ENCODE results near the gene SLC11A2. TPM values are rescaled to one million over a fixed set of nuclear protein-coding genes. Genes with fewer than 3 reads are reported as not detected.

Gene SLC11A2
- total and polyA plus RNA-seq, 2 of the 13 experiments (the other 11 are each of a cell fraction or from before 2014, with no cell fraction given): 71.7 to 77.0 TPM

DNA sequence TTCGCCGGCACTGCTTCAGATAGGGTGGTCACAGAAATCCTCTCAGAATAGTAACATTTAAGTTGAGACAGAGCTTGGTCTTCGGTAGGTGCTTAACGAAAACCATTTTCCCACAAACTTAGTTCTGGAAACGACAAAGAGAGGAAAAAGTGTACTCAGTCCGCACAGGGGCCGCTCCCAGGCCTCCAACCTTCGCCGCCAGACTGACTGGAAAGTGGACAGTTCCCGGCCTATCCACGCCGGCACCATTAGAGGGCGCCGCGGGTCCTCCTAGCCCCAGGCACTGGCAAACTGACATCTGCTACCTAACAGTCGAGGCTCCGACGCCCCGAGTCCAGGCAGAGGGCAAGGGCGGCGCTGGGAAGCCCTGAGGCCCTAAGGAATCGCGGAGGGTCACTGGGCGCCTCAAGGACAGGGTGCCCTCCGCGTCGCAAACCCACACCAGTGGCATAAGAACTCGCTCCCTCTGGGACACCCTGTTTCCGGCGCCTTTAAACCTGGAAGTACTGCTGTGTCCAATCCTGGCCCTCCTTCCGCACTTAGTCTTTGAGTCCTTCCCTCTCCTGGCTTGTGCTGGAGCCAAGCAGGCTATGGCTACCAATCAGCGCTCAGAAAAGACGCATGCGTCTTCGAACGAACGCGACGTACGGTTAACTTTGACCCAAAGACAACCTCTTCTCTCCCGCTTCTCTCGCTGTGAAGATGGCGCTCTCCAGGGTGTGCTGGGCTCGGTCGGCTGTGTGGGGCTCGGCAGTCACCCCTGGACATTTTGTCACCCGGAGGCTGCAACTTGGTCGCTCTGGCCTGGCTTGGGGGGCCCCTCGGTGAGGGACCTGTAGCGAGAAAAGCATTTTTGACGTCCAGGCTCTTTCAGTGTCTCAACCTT, 21.7 kb upstream of the SLC11A2 start, which contains the start of gene LETMD1 (continued):
- TF ChIP-seq, protein P1, sequence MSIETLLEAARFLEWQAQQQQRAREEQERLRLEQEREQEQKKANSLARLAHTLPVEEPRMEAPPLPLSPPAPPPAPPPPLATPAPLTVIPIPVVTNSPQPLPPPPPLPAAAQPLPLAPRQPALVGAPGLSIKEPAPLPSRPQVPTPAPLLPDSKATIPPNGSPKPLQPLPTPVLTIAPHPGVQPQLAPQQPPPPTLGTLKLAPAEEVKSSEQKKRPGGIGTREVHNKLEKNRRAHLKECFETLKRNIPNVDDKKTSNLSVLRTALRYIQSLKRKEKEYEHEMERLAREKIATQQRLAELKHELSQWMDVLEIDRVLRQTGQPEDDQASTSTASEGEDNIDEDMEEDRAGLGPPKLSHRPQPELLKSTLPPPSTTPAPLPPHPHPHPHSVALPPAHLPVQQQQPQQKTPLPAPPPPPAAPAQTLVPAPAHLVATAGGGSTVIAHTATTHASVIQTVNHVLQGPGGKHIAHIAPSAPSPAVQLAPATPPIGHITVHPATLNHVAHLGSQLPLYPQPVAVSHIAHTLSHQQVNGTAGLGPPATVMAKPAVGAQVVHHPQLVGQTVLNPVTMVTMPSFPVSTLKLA (IDR thresholded peaks at IDR 0.05): no peak
- no peak; the same call in 1 of the 2 replicates for TF ChIP-seq MEF2D (CRISPR knock-in tag; IDR thresholded peaks at IDR 0.05)
- peak; percentile 90 for TF ChIP-seq YY1 (IDR thresholded peaks at IDR 0.05; ENCODE audit: insufficient read depth, insufficient replicate concordance, low read depth, low read length)
- TF ChIP-seq THAP9 (CRISPR knock-in tag; IDR thresholded peaks at IDR 0.05; ENCODE audit: borderline replicate concordance): peak; percentile 87; the same call in 1 of the 2 replicates
- TF ChIP-seq, protein P2, sequence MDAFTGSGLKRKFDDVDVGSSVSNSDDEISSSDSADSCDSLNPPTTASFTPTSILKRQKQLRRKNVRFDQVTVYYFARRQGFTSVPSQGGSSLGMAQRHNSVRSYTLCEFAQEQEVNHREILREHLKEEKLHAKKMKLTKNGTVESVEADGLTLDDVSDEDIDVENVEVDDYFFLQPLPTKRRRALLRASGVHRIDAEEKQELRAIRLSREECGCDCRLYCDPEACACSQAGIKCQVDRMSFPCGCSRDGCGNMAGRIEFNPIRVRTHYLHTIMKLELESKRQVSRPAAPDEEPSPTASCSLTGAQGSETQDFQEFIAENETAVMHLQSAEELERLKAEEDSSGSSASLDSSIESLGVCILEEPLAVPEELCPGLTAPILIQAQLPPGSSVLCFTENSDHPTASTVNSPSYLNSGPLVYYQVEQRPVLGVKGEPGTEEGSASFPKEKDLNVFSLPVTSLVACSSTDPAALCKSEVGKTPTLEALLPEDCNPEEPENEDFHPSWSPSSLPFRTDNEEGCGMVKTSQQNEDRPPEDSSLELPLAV (CRISPR knock-in tag; conservative IDR thresholded peaks at IDR 0.05; ENCODE audit: low read depth): no peak
- TF ChIP-seq DNMT1 (CRISPR knock-in tag; IDR thresholded peaks at IDR 0.05): no peak
- 0 out of 2 replicates have a peak, but pooled peaks have one; percentile 41 for TF ChIP-seq ZNF761 (CRISPR knock-in tag; conservative IDR thresholded peaks at IDR 0.05)
- TF ChIP-seq ZEB1 (IDR thresholded peaks at IDR 0.05; ENCODE audit: insufficient replicate concordance, low read depth): no peak
- TF ChIP-seq JUN (CRISPR knock-in tag; IDR thresholded peaks at IDR 0.05): no peak
- peak; percentile 51; the same call in 1 of the 2 replicates for TF ChIP-seq ZNF773 (CRISPR knock-in tag; IDR thresholded peaks at IDR 0.05; ENCODE audit: borderline replicate concordance)
- 0 out of 2 replicates have a peak, but pooled peaks have one; percentile 46 for TF ChIP-seq ZSCAN20 (CRISPR knock-in tag; IDR thresholded peaks at IDR 0.05; ENCODE audit: borderline replicate concordance)
- no peak; the same call in 1 of the 2 replicates for TF ChIP-seq ZNF451 (CRISPR knock-in tag; IDR thresholded peaks at IDR 0.05)
- TF ChIP-seq MTERF4 (CRISPR knock-in tag; IDR thresholded peaks at IDR 0.05): peak; percentile 61; the same call in 1 of the 2 replicates
- no peak for TF ChIP-seq MLLT10 (CRISPR knock-in tag; IDR thresholded peaks at IDR 0.05)
- TF ChIP-seq ZSCAN21 (CRISPR knock-in tag; IDR thresholded peaks at IDR 0.05; ENCODE audit: borderline replicate concordance): 0 out of 2 replicates have a peak, but pooled peaks have one; percentile 31
- TF ChIP-seq, protein P3, sequence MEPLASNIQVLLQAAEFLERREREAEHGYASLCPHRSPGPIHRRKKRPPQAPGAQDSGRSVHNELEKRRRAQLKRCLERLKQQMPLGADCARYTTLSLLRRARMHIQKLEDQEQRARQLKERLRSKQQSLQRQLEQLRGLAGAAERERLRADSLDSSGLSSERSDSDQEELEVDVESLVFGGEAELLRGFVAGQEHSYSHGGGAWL (CRISPR knock-in tag; IDR thresholded peaks at IDR 0.05): no peak; the same call in 1 of the 2 replicates
- TF ChIP-seq ZNF724P (CRISPR knock-in tag; IDR thresholded peaks at IDR 0.05; ENCODE audit: borderline replicate concordance): no peak
- no peak for TF ChIP-seq SRSF9 (IDR thresholded peaks at IDR 0.05; ENCODE audit: borderline replicate concordance, insufficient read depth, low read depth, low read length, poor library complexity, severe bottlenecking)
- TF ChIP-seq ZNF264 (CRISPR knock-in tag; IDR thresholded peaks at IDR 0.05): no peak
- TF ChIP-seq ZNF543 (CRISPR knock-in tag; IDR thresholded peaks at IDR 0.05): 0 out of 2 replicates have a peak, but pooled peaks have one; percentile 28
- TF ChIP-seq ZNF737 (CRISPR knock-in tag; IDR thresholded peaks at IDR 0.05; ENCODE audit: borderline replicate concordance): no peak

All from HepG2 (cell line).